ENCODE results near the gene RXRB. TPM values are rescaled to one million over a fixed set of nuclear protein-coding genes. Genes with fewer than 3 reads are reported as not detected.
A peak's percentile ranks its signal among the peaks of the same experiment; 100 is the strongest.
"Not testable (repeated sequence)": the region's sequence is repeated elsewhere in the genome, so short reads cannot be mapped to it uniquely, and the experiment has no call there.

Gene RXRB
- total and polyA plus RNA-seq, 3 donors from 2014 or later = 42.9 to 47.3 (median 45.2) TPM

- Histone ChIP-seq H3K36me3 (ENCODE audit: low read depth, missing control alignments) (no peaks in the 10 kb centered on the region), H3K27me3 (no peaks in the 10 kb centered on the region), H3K9me3 (no peaks in the 10 kb centered on the region), H3K27ac (no peak overlapping the region), H3K4me3 (no peak overlapping the region), H3K4me1 (no peaks in the 10 kb centered on the region)
- intact Hi-C loops (cut with DNase I; ENCODE audit: low total_unique reads) = loop anchor here (5.0 kb wide), 1 partner anchor 89 kb away; no protein-coding TSS in a partner anchor
- DNase-seq = no peak
- no peak for TF ChIP-seq CTCF (IDR thresholded peaks at IDR 0.05)
- TF ChIP-seq POLR2A (IDR thresholded peaks at IDR 0.05) = no peak
Observed at GRCh38 chr6:33236328-33236727, 35.9 kb upstream of the RXRB start.

- H3K4me3 ChIP-seq = no peak overlapping the region
- no peaks in the 10 kb centered on the region for H3K4me1 ChIP-seq
- intact Hi-C loops (cut with DNase I; ENCODE audit: low total_unique reads) = loop anchor here (5.0 kb wide), 1 partner anchor 88 kb away; no protein-coding TSS in a partner anchor
- H3K9me3 ChIP-seq = no peaks in the 10 kb centered on the region
- no peak for DNase-seq
- WGBS, 2 donors = 29 to 32% methylated on average over 6 of the region's 6 CpGs
- H3K27me3 ChIP-seq = no peaks in the 10 kb centered on the region
- H3K36me3 ChIP-seq (ENCODE audit: low read depth, missing control alignments) = no peaks in the 10 kb centered on the region
- TF ChIP-seq POLR2A (IDR thresholded peaks at IDR 0.05) = no peak
- no peak for TF ChIP-seq CTCF (IDR thresholded peaks at IDR 0.05)
- no peak overlapping the region for H3K27ac ChIP-seq
Observed at GRCh38 chr6:33235221-33235634, 34.8 kb upstream of the RXRB start.

- H3K27ac ChIP-seq; H3K4me1 ChIP-seq; H3K4me3 ChIP-seq; H3K36me3 ChIP-seq (ENCODE audit: low read depth, missing control alignments); H3K27me3 ChIP-seq; intact Hi-C loops (cut with DNase I; ENCODE audit: low total_unique reads); H3K9me3 ChIP-seq: not testable (repeated sequence)
- WGBS, 2 donors = 56 to 57% methylated on average over 14 of the region's 14 CpGs
- peak; percentile 3 for DNase-seq
Observed at GRCh38 chr6:33226503-33227120, 26.1 kb upstream of the RXRB start.

- intact Hi-C loops (cut with DNase I; ENCODE audit: low total_unique reads) = no loop called here
- peaks cover 17% of the 10 kb centered on the region for H3K4me1 ChIP-seq
- H3K9me3 ChIP-seq = no peaks in the 10 kb centered on the region
- no peaks in the 10 kb centered on the region for H3K36me3 ChIP-seq (ENCODE audit: low read depth, missing control alignments)
- H3K4me3 ChIP-seq = no peak overlapping the region
- 70 to 76% methylated on average over 3 of the region's 3 CpGs for WGBS, 2 donors
- H3K27ac ChIP-seq = no peak overlapping the region
- no peak for DNase-seq
- no peak for TF ChIP-seq POLR2A (IDR thresholded peaks at IDR 0.05)
- TF ChIP-seq CTCF (IDR thresholded peaks at IDR 0.05) = no peak
- no peaks in the 10 kb centered on the region for H3K27me3 ChIP-seq
Observed at GRCh38 chr6:33217681-33218080, 17.2 kb upstream of the RXRB start.

GRCh38 chr6:33217246-33217645, 16.8 kb upstream of the RXRB start:
- Histone ChIP-seq H3K4me1 (peaks cover 18% of the 10 kb centered on the region), H3K36me3 (ENCODE audit: low read depth, missing control alignments) (no peaks in the 10 kb centered on the region), H3K4me3 (no peak overlapping the region), H3K27ac (no peak overlapping the region), H3K27me3 (no peaks in the 10 kb centered on the region), H3K9me3 (no peaks in the 10 kb centered on the region)
- TF ChIP-seq CTCF (IDR thresholded peaks at IDR 0.05) (no peak), POLR2A (IDR thresholded peaks at IDR 0.05) (no peak)
- intact Hi-C loops (cut with DNase I; ENCODE audit: low total_unique reads) = no loop called here
- no peak for DNase-seq
- WGBS, 2 donors = 90 to 91% methylated on average over 6 of the region's 6 CpGs
